SU-DHL-6 (cell line): ENCODE measurements around the gene CD33.

Experiments
- H2AFZ ChIP-seq: fragments of 200-600 bp; sonication (generic); 2 replicates; pipeline ENCODE4 v1.6.1; 2014; ENCODE audit warnings: low read depth, mild to moderate bottlenecking, moderate library complexity, mixed read lengths, antibody characterized with exemption, low read length; ENCODE audit not compliant: severe bottlenecking
- H3F3A ChIP-seq: fragments of 200-600 bp; shearing (Covaris generic); 2 replicates; pipeline ENCODE4 v1.6.0; 2016; ENCODE audit warnings: antibody characterized with exemption, mild to moderate bottlenecking; ENCODE audit not compliant: insufficient read depth
- H3K27ac ChIP-seq: fragments of 200-600 bp; sonication (generic); 2 replicates; pipeline ENCODE4 v1.5.1; 2016; ENCODE audit warnings: low read depth, mild to moderate bottlenecking, low read length, moderate library complexity, mixed read lengths
- H3K27me3 ChIP-seq: fragments of 200-600 bp; sonication (generic), shearing (Covaris generic); 2 replicates; pipeline ENCODE4 v1.6.0; 2014; ENCODE audit warnings: mild to moderate bottlenecking, low read length
- H3K36me3 ChIP-seq: fragments of 200-600 bp; sonication (generic); 2 replicates; pipeline ENCODE4 v1.6.1; 2014; ENCODE audit warnings: mild to moderate bottlenecking, low read length, mixed read lengths
- H3K4me2 ChIP-seq: fragments of 300-600, 200-600 bp; shearing (Covaris generic), sonication (generic); 2 replicates; pipeline ENCODE4 v1.6.0; 2014; ENCODE audit warnings: low read length, low read depth, mild to moderate bottlenecking; ENCODE audit not compliant: poor library complexity, severe bottlenecking
- H3K4me3 ChIP-seq: fragments of 200-600 bp; sonication (generic); 2 replicates; pipeline ENCODE4 v1.5.1; 2014; ENCODE audit warnings: antibody characterized with exemption, low read length, mild to moderate bottlenecking, mixed read lengths; ENCODE audit not compliant: insufficient read depth, poor library complexity, severe bottlenecking
- H3K79me2 ChIP-seq: fragments of 200-600 bp; sonication (generic); 2 replicates; pipeline ENCODE4 v1.6.1; 2014; ENCODE audit warnings: mild to moderate bottlenecking, low read length, moderate library complexity; ENCODE audit not compliant: insufficient read depth
- H3K9ac ChIP-seq: fragments of 200-600 bp; sonication (generic); 2 replicates; pipeline ENCODE4 v1.7.0; 2014; ENCODE audit warnings: mild to moderate bottlenecking, low read length
- H3K9me2 ChIP-seq: fragments of 200-600 bp; sonication (generic); replicated peaks from 2 replicates; pipeline ENCODE4 v1.6.1; 2014; ENCODE audit warnings: low read length; ENCODE audit not compliant: insufficient read depth
- H3K9me3 ChIP-seq: fragments of 200-600 bp; sonication (generic); 2 replicates; pipeline ENCODE4 v1.6.1; 2014; ENCODE audit warnings: low read length, mixed read lengths; ENCODE audit not compliant: insufficient read depth
- H4K20me1 ChIP-seq: fragments of 200-600 bp; sonication (generic); 2 replicates; pipeline ENCODE4 v1.6.1; 2014; ENCODE audit warnings: low read depth, mild to moderate bottlenecking, antibody characterized with exemption, low read length, moderate library complexity, mixed read lengths
- EZH2phosphoT487 ChIP-seq: fragments of 200-600 bp; sonication (generic), shearing (Covaris generic); conservative IDR thresholded peaks from 2 replicates; pipeline ENCODE4 v1.6.1; 2018; ENCODE audit warnings: mild to moderate bottlenecking, antibody characterized with exemption, low read length, moderate library complexity, mixed read lengths
- TF ChIP-seq, protein P1 (sequence below): fragments of 200-600 bp; sonication (generic); IDR thresholded peaks from one replicate; pipeline ENCODE4 v1.5.1; 2017; ENCODE audit warnings: antibody characterized with exemption, mild to moderate bottlenecking, low read length, moderate library complexity; ENCODE audit not compliant: insufficient read depth, poor library complexity, severe bottlenecking

CD33 gene

DNA sequence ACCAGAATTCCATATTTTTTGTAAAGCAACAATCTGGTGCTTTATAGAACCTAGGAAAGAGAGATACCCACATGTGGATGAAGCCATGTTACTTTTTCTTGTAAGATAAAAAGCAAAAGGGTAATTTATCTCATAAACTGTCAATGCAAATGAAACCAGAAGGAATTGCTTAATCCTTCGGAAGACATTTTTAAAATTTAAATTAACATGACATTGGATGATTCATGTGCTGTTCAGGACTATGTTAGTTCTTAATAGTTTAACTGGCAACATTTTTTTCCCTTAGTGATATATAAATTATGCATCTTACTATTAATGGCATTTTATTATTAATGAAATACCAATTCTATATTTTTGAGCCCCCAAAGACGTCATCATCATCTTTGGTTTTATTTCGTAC, 60.8 kb downstream of the CD33 start:
- Histone ChIP-seq H3K4me2 (no peak overlapping the region), H3K27me3 (no peaks in the 10 kb centered on the region), H2AFZ (no peak overlapping the region), H3K9ac (no peak overlapping the region), H3K4me3 (no peak overlapping the region), H3K9me2 (no peaks in the 10 kb centered on the region), H4K20me1 (no peaks in the 10 kb centered on the region), H3F3A (no peaks in the 10 kb centered on the region), H3K27ac (no peak overlapping the region), H3K79me2 (no peaks in the 10 kb centered on the region), H3K36me3 (no peaks in the 10 kb centered on the region), H3K9me3 (no peaks in the 10 kb centered on the region)
- TF ChIP-seq EZH2phosphoT487: no peak
- TF ChIP-seq, protein P1, sequence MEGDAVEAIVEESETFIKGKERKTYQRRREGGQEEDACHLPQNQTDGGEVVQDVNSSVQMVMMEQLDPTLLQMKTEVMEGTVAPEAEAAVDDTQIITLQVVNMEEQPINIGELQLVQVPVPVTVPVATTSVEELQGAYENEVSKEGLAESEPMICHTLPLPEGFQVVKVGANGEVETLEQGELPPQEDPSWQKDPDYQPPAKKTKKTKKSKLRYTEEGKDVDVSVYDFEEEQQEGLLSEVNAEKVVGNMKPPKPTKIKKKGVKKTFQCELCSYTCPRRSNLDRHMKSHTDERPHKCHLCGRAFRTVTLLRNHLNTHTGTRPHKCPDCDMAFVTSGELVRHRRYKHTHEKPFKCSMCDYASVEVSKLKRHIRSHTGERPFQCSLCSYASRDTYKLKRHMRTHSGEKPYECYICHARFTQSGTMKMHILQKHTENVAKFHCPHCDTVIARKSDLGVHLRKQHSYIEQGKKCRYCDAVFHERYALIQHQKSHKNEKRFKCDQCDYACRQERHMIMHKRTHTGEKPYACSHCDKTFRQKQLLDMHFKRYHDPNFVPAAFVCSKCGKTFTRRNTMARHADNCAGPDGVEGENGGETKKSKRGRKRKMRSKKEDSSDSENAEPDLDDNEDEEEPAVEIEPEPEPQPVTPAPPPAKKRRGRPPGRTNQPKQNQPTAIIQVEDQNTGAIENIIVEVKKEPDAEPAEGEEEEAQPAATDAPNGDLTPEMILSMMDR: no peak
